ENCODE measurements around the gene ATXN3L. TPM values are rescaled to one million over a fixed set of nuclear protein-coding genes. Genes with fewer than 3 reads are reported as not detected.
"Not testable (repeated sequence)": the region's sequence is repeated elsewhere in the genome, so short reads cannot be mapped to it uniquely, and the experiment has no call there.

Gene ATXN3L
- total RNA-seq, 1 donor from 2014 or later = not detected

DNA sequence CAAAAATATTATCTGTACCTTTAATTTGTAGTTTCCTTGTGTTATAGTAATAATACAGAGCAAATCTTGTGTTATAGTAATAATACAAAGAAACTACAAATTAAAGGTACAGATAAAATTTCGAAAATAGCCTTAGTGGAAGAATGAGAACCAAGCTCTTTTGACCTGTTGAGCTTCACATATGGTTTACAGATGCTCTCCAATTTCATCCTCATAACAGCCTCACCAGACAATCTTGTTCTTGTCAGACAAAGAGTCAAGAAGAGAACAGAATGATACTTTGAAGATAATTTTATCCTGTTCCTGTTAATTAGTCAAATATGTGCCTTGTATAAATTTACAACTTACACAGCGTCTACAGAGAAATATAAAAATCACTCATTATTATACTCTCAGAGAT is 12.8 kb downstream of the ATXN3L start:
- no peak for DNase-seq (ENCODE audit: low read depth)
- no peak for TF ChIP-seq CTCF (IDR thresholded peaks at IDR 0.05; ENCODE audit: insufficient read depth, low read length, poor library complexity, severe bottlenecking)
- Histone ChIP-seq H3K36me3 (ENCODE audit: control insufficient read depth, insufficient read depth, low read length) (no peaks in the 10 kb centered on the region), H3K4me3 (ENCODE audit: low read depth, low read length) (no peak overlapping the region), H3K27me3 (ENCODE audit: control insufficient read depth, insufficient read depth, low read length) (no peaks in the 10 kb centered on the region)

DNA sequence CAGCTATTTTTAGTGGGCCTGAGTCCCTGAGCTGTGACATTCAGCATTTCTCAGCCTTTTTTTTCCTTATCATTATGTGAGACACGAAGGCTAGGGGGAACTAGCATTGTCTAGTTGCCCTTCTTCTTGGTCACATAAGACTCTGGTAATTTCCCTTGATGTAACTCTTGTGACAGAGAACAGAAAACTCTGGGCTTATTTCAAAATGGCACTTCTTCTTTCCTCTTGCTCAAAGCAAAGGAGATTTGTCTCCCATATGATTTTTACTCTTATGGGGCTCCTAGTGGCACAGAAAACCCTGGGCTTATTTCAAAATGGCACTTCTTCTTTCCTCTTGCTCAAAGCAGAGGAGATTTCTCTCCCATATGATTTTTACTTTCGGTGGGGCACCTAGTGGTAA is 14.7 kb downstream of the ATXN3L start:
- no peak for DNase-seq (ENCODE audit: low read depth)
- Histone ChIP-seq H3K27me3 (ENCODE audit: control insufficient read depth, insufficient read depth, low read length) (no peaks in the 10 kb centered on the region), H3K36me3 (ENCODE audit: control insufficient read depth, insufficient read depth, low read length) (no peaks in the 10 kb centered on the region), H3K4me3 (ENCODE audit: low read depth, low read length) (no peak overlapping the region)
- no peak for TF ChIP-seq CTCF (IDR thresholded peaks at IDR 0.05; ENCODE audit: insufficient read depth, low read length, poor library complexity, severe bottlenecking)

- Histone ChIP-seq H3K36me3 (ENCODE audit: control insufficient read depth, insufficient read depth, low read length) (no peaks in the 10 kb centered on the region), H3K4me3 (ENCODE audit: low read depth, low read length) (no peak overlapping the region), H3K27me3 (ENCODE audit: control insufficient read depth, insufficient read depth, low read length) (no peaks in the 10 kb centered on the region)
- DNase-seq (ENCODE audit: low read depth) = no peak
- TF ChIP-seq CTCF (IDR thresholded peaks at IDR 0.05; ENCODE audit: insufficient read depth, low read length, poor library complexity, severe bottlenecking) = no peak
Observed at GRCh38 chrX:13304052-13304451, 15.8 kb downstream of the ATXN3L start.

DNA sequence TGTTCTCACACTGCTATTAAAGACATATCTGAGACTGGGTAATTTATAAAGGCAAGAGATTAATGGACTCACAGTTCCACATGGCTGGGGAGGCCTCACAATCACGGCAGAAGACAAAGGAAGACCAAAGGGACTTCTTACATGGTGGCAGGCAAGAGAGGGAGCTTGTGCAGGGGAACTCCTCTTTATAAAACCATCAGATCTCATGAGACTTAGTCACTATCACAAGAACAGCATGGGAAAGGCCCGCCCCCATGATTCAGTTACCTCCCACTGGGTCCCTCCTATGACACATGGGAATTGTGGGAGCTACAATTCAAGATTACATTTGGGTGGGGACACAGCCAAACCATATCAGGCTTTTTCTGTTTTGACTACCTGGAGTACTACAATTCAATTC is 16.6 kb downstream of the ATXN3L start:
- not testable (repeated sequence) for H3K27me3 ChIP-seq (ENCODE audit: control insufficient read depth, insufficient read depth, low read length); DNase-seq (ENCODE audit: low read depth); H3K4me3 ChIP-seq (ENCODE audit: low read depth, low read length); H3K36me3 ChIP-seq (ENCODE audit: control insufficient read depth, insufficient read depth, low read length)

DNA sequence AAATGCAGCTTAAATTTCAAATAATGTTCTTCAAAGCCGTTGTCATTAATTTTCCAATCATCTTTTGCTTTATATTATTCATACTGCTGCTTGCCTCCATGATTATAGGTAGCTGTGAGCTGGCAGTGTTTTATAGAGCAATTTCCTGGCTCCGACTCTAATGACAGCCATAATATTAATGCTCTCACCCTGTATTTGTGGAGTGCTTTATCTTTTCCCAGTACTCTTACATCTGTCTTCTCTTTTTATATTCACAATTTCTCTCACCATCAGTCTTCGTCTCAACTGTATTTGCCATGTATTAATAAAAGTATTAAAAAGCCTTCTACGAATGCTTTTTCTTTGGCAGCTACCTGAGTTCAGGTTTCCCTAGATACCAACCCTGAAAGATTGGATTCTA is 21.0 kb downstream of the ATXN3L start:
- H3K36me3 ChIP-seq (ENCODE audit: control insufficient read depth, insufficient read depth, low read length) = no peaks in the 10 kb centered on the region
- TF ChIP-seq CTCF (IDR thresholded peaks at IDR 0.05; ENCODE audit: insufficient read depth, low read length, poor library complexity, severe bottlenecking) = no peak
- no peaks in the 10 kb centered on the region for H3K27me3 ChIP-seq (ENCODE audit: control insufficient read depth, insufficient read depth, low read length)
- no peak overlapping the region for H3K4me3 ChIP-seq (ENCODE audit: low read depth, low read length)
- DNase-seq (ENCODE audit: low read depth) = no peak

- H3K4me3 ChIP-seq (ENCODE audit: low read depth, low read length) = no peak overlapping the region
- no peak for DNase-seq (ENCODE audit: low read depth)
- no peaks in the 10 kb centered on the region for H3K36me3 ChIP-seq (ENCODE audit: control insufficient read depth, insufficient read depth, low read length)
- no peaks in the 10 kb centered on the region for H3K27me3 ChIP-seq (ENCODE audit: control insufficient read depth, insufficient read depth, low read length)
- TF ChIP-seq CTCF (IDR thresholded peaks at IDR 0.05; ENCODE audit: insufficient read depth, low read length, poor library complexity, severe bottlenecking) = no peak
Observed at GRCh38 chrX:13295841-13296240, 24.0 kb downstream of the ATXN3L start.

Measured in kidney epithelial cell (primary cell).